SH-SY5Y (cell line): ENCODE results near the gene PLSCR1.

Experiments
- GATA2 ChIP-seq: IDR thresholded peaks from 2 replicates; pipeline ENCODE4 v1.6.1; 2011; ENCODE audit warnings: mild to moderate bottlenecking, low read depth, low read length
- GATA3 ChIP-seq: IDR thresholded peaks from 2 replicates; pipeline ENCODE4 v1.6.1; 2011; ENCODE audit warnings: low read depth, mild to moderate bottlenecking, low read length, moderate library complexity

DNA sequence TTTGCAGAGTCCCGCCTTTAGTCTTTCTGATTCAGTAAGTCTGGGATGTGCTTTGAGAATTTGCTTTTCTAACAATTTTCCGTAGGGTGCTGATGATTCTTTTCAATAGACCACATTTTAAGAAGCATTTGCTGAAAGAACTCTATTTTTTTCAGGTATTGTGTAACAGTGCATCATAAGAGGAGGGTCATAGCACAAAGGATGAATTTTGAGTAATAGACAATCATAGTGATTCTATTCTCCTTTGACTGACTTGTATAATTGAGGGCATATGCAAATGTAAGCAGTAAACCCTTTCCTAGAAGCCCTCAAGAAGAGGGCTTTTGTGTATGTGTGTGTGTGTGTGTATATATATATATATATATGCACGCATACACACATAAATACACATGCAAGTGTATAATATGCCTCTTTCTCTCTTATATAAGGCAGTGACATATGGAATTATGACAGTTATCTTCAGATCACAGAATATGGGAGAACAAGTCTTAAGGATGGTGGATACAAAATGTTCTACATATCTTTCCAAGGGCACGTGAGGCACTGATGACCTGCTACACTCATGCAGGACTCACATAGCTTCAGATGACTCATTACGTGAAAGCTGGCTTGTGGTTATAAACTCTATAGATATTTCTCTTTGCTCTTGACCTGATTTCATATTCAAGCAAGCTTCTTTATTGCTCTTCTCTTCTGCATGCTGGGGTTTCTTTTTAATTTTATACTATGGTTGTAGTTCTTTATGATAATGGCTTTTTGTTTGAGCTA lies 6.5 kb upstream of the PLSCR1 start:
- TF ChIP-seq GATA2, result no peak
- no peak for TF ChIP-seq GATA3
